Choroid plexus epithelial cell (primary cell): ENCODE data around the gene AGPAT2.

Experiments used
- DNase-seq: peaks from one replicate; pipeline ENCODE4 v3.0.0-alpha.2; 2010; ENCODE audit warnings: low read depth
- H3K4me3 ChIP-seq: 2 replicates; pipeline ENCODE4 v1.5.1; 2011; ENCODE audit warnings: low read depth, mild to moderate bottlenecking, control low read depth, low read length, moderate library complexity
- TF ChIP-seq, protein P1 (sequence below): conservative IDR thresholded peaks from 2 replicates; pipeline ENCODE4 v1.5.1; 2011; ENCODE audit warnings: low read depth, mild to moderate bottlenecking, control low read depth, inconsistent platforms, low read length, moderate library complexity

Gene AGPAT2

GRCh38 chr9:136624184-136624951 lies 62.9 kb downstream of the AGPAT2 start:
- H3K4me3 ChIP-seq: no peak overlapping the region
- TF ChIP-seq, protein P1, sequence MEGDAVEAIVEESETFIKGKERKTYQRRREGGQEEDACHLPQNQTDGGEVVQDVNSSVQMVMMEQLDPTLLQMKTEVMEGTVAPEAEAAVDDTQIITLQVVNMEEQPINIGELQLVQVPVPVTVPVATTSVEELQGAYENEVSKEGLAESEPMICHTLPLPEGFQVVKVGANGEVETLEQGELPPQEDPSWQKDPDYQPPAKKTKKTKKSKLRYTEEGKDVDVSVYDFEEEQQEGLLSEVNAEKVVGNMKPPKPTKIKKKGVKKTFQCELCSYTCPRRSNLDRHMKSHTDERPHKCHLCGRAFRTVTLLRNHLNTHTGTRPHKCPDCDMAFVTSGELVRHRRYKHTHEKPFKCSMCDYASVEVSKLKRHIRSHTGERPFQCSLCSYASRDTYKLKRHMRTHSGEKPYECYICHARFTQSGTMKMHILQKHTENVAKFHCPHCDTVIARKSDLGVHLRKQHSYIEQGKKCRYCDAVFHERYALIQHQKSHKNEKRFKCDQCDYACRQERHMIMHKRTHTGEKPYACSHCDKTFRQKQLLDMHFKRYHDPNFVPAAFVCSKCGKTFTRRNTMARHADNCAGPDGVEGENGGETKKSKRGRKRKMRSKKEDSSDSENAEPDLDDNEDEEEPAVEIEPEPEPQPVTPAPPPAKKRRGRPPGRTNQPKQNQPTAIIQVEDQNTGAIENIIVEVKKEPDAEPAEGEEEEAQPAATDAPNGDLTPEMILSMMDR: no peak
- no peak for DNase-seq

GRCh38 chr9:136623842-136624183 lies 63.4 kb downstream of the AGPAT2 start:
- H3K4me3 ChIP-seq: no peak overlapping the region
- TF ChIP-seq, protein P1: no peak
- no peak for DNase-seq
